Mesendoderm (in vitro differentiated cells): Measurements from ENCODE around the gene VSNL1. TPM values are rescaled to one million over a fixed set of nuclear protein-coding genes. Genes with fewer than 3 reads are reported as not detected.

Experiments
- DNase-seq: peaks from one replicate; pipeline ENCODE4 v3.0.0; 2013
- H2AK5ac ChIP-seq: 2 replicates; pipeline ENCODE4 v1.6.1; 2013; ENCODE audit warnings: low read length, inconsistent platforms
- H2BK120ac ChIP-seq: 2 replicates; pipeline ENCODE4 v1.6.1; 2013; ENCODE audit warnings: low read depth, mild to moderate bottlenecking, low read length, moderate library complexity, mixed read lengths
- H2BK15ac ChIP-seq: replicated peaks from 2 replicates; pipeline ENCODE4 v1.6.1; 2013; ENCODE audit warnings: low read depth, mild to moderate bottlenecking, moderate library complexity
- H2BK5ac ChIP-seq: 2 replicates; pipeline ENCODE4 v1.6.1; 2013; ENCODE audit warnings: low read length, inconsistent platforms
- H3K18ac ChIP-seq: 2 replicates; pipeline ENCODE4 v1.6.1; 2013; ENCODE audit warnings: mild to moderate bottlenecking, low read length, mixed read lengths
- H3K23ac ChIP-seq: one replicate; pipeline ENCODE4 v1.6.1; 2013; ENCODE audit warnings: low read length
- H3K27ac ChIP-seq: 2 replicates; pipeline ENCODE4 v1.5.1; 2013; ENCODE audit warnings: low read depth, mild to moderate bottlenecking, inconsistent platforms, low read length, moderate library complexity
- H3K27me3 ChIP-seq: 2 replicates; pipeline ENCODE4 v1.6.1; 2013; ENCODE audit warnings: low read length, control low read depth, mild to moderate bottlenecking, inconsistent platforms; ENCODE audit not compliant: insufficient read depth, poor library complexity
- H3K36me3 ChIP-seq: 2 replicates; pipeline ENCODE4 v1.6.1; 2013; ENCODE audit warnings: low read length, inconsistent platforms; ENCODE audit not compliant: control insufficient read depth, insufficient read depth
- H3K4ac ChIP-seq: one replicate; pipeline ENCODE4 v1.6.1; 2013; ENCODE audit warnings: low read depth, mild to moderate bottlenecking, low read length, moderate library complexity
- H3K4me1 ChIP-seq: 2 replicates; pipeline ENCODE4 v1.6.1; 2013; ENCODE audit warnings: low read depth, low read length, inconsistent platforms; ENCODE audit not compliant: control insufficient read depth
- H3K4me2 ChIP-seq: 2 replicates; pipeline ENCODE4 v1.6.1; 2013; ENCODE audit warnings: low read length
- H3K4me3 ChIP-seq: 2 replicates; pipeline ENCODE4 v1.5.1; 2013; ENCODE audit warnings: mild to moderate bottlenecking, low read length
- H3K56ac ChIP-seq: one replicate; pipeline ENCODE4 v1.6.1; 2013; ENCODE audit warnings: low read length
- H3K79me1 ChIP-seq: 2 replicates; pipeline ENCODE4 v1.6.1; 2013; ENCODE audit warnings: low read length, inconsistent platforms
- H3K79me2 ChIP-seq: 2 replicates; pipeline ENCODE4 v1.6.1; 2013; ENCODE audit warnings: mild to moderate bottlenecking, low read length; ENCODE audit not compliant: control insufficient read depth, insufficient read depth
- H3K9ac ChIP-seq: 2 replicates; pipeline ENCODE4 v1.6.1; 2013; ENCODE audit warnings: low read length, inconsistent platforms
- H4K5ac ChIP-seq: one replicate; pipeline ENCODE4 v1.6.1; 2013; ENCODE audit warnings: low read length
- H4K8ac ChIP-seq: one replicate; pipeline ENCODE4 v1.6.1; 2013; ENCODE audit warnings: low read depth, mild to moderate bottlenecking, control low read depth, low read length, moderate library complexity
- WGBS: extraction: QIAGEN DNeasy Blood & Tissue Kit; methylation state at CpG from one replicate; pipeline ENCODE4 v1.1.7; 2013; ENCODE audit warnings: low lambda C conversion rate, missing lambda C conversion rate; ENCODE audit not compliant: insufficient coverage; ENCODE audit errors: extremely low coverage; 5-methylcytosine and 5-hydroxymethylcytosine counted together
- polyA plus RNA-seq, 2 experiments: library from polyadenylated mRNA; stranded (reverse); fragments of 200-250 nt; gene quantifications; one replicate each; pipeline ENCODE4 v1.2.3, GENCODE V29; 2013

The VSNL1 gene
- 63.8 TPM for polyA plus RNA-seq (2013, experiment 1 of 2)
- polyA plus RNA-seq (2013, experiment 2 of 2): 66.9 TPM

GRCh38 chr2:17540093-17540812, at the start of gene VSNL1:
VSNL1 (plus strand) TSS chr2:17540696; CDS start chr2:17592075, 51,379 bp downstream.
- H3K23ac ChIP-seq: no peak within 1 kb of the TSS
- no CpG with 5 or more reads among the region's 43 CpGs for WGBS
- peak within 1 kb of the TSS; percentile 91 for H3K56ac ChIP-seq
- H2BK15ac ChIP-seq: no peak within 1 kb of the TSS
- H2AK5ac ChIP-seq: no peak within 1 kb of the TSS
- H3K4ac ChIP-seq: peak within 1 kb of the TSS; percentile 64
- no peaks in the 10 kb centered on the region for H3K27me3 ChIP-seq
- peak within 1 kb of the TSS; percentile 13 for H3K27ac ChIP-seq
- peaks cover 13% of the 10 kb centered on the region for H3K4me1 ChIP-seq
- peak within 1 kb of the TSS; percentile 24 for H3K18ac ChIP-seq
- peak within 1 kb of the TSS; percentile 43 for H2BK5ac ChIP-seq
- no peaks in the 10 kb centered on the region for H3K79me1 ChIP-seq
- H3K36me3 ChIP-seq: no peaks in the 10 kb centered on the region
- peak within 1 kb of the TSS; percentile 94 for H3K4me2 ChIP-seq
- DNase-seq: peak; percentile 98
- H3K4me3 ChIP-seq: peak within 1 kb of the TSS; percentile 61
- H4K5ac ChIP-seq: no peak within 1 kb of the TSS
- H2BK120ac ChIP-seq: peak within 1 kb of the TSS; percentile 95
- peak within 1 kb of the TSS; percentile 94 for H4K8ac ChIP-seq
- peaks cover 12% of the 10 kb centered on the region for H3K79me2 ChIP-seq
- peak within 1 kb of the TSS; percentile 80 for H3K9ac ChIP-seq

GRCh38 chr2:17495590-17495989, 44.9 kb upstream of the VSNL1 start:
- no peak overlapping the region for H2BK15ac ChIP-seq
- no peak overlapping the region for H3K4me2 ChIP-seq
- H3K18ac ChIP-seq: no peak overlapping the region
- H2BK5ac ChIP-seq: no peak overlapping the region
- no peak overlapping the region for H3K56ac ChIP-seq
- no CpG with 5 or more reads among the region's 1 CpG for WGBS
- no peak for DNase-seq
- no peak overlapping the region for H3K23ac ChIP-seq
- no peak overlapping the region for H3K4me3 ChIP-seq
- no peak overlapping the region for H4K8ac ChIP-seq
- H2BK120ac ChIP-seq: no peak overlapping the region
- no peak overlapping the region for H3K4ac ChIP-seq
- H3K79me1 ChIP-seq: no peaks in the 10 kb centered on the region
- no peak overlapping the region for H3K27ac ChIP-seq
- no peaks in the 10 kb centered on the region for H3K36me3 ChIP-seq
- no peak overlapping the region for H2AK5ac ChIP-seq
- H3K27me3 ChIP-seq: no peaks in the 10 kb centered on the region
- no peaks in the 10 kb centered on the region for H3K79me2 ChIP-seq
- no peaks in the 10 kb centered on the region for H3K4me1 ChIP-seq
- no peak overlapping the region for H3K9ac ChIP-seq
- H4K5ac ChIP-seq: no peak overlapping the region

- H4K5ac ChIP-seq: no peak overlapping the region
- no peak overlapping the region for H2AK5ac ChIP-seq
- no peak overlapping the region for H4K8ac ChIP-seq
- no peak overlapping the region for H3K9ac ChIP-seq
- no peaks in the 10 kb centered on the region for H3K79me1 ChIP-seq
- H3K18ac ChIP-seq: no peak overlapping the region
- no peak overlapping the region for H3K23ac ChIP-seq
- H3K36me3 ChIP-seq: no peaks in the 10 kb centered on the region
- H2BK120ac ChIP-seq: no peak overlapping the region
- H3K4me1 ChIP-seq: no peaks in the 10 kb centered on the region
- DNase-seq: no peak
- H3K4me3 ChIP-seq: no peak overlapping the region
- no peak overlapping the region for H2BK5ac ChIP-seq
- H3K79me2 ChIP-seq: no peaks in the 10 kb centered on the region
- H2BK15ac ChIP-seq: no peak overlapping the region
- H3K27me3 ChIP-seq: no peaks in the 10 kb centered on the region
- WGBS: no CpG with 5 or more reads among the region's 1 CpG
- no peak overlapping the region for H3K56ac ChIP-seq
- H3K27ac ChIP-seq: no peak overlapping the region
- no peak overlapping the region for H3K4me2 ChIP-seq
- H3K4ac ChIP-seq: no peak overlapping the region
Measured at GRCh38 chr2:17497718-17498117, 42.8 kb upstream of the VSNL1 start.

- Histone ChIP-seq H2BK120ac (no peak overlapping the region), H3K4ac (no peak overlapping the region), H4K8ac (no peak overlapping the region), H3K4me2 (no peak overlapping the region), H3K79me2 (no peaks in the 10 kb centered on the region), H2AK5ac (no peak overlapping the region), H3K27ac (no peak overlapping the region), H3K9ac (no peak overlapping the region), H3K4me1 (peaks cover 2% of the 10 kb centered on the region), H3K56ac (no peak overlapping the region), H3K27me3 (no peaks in the 10 kb centered on the region), H3K23ac (no peak overlapping the region), H2BK15ac (no peak overlapping the region), H4K5ac (no peak overlapping the region), H3K36me3 (no peaks in the 10 kb centered on the region), H3K79me1 (no peaks in the 10 kb centered on the region), H2BK5ac (no peak overlapping the region), H3K18ac (no peak overlapping the region), H3K4me3 (no peak overlapping the region)
- no CpG with 5 or more reads among the region's 2 CpGs for WGBS
- peak; percentile 14 for DNase-seq
Measured at GRCh38 chr2:17506736-17507616, 33.5 kb upstream of the VSNL1 start.

- Histone ChIP-seq H3K79me1 (no peaks in the 10 kb centered on the region), H3K9ac (no peak overlapping the region), H2BK5ac (no peak overlapping the region), H3K4me1 (peaks cover 2% of the 10 kb centered on the region), H2AK5ac (no peak overlapping the region), H2BK120ac (no peak overlapping the region), H3K27ac (no peak overlapping the region), H3K56ac (no peak overlapping the region), H3K4ac (no peak overlapping the region), H3K79me2 (no peaks in the 10 kb centered on the region), H3K27me3 (no peaks in the 10 kb centered on the region), H3K18ac (no peak overlapping the region), H3K4me2 (no peak overlapping the region), H2BK15ac (no peak overlapping the region), H3K4me3 (no peak overlapping the region), H3K23ac (no peak overlapping the region), H3K36me3 (no peaks in the 10 kb centered on the region), H4K5ac (no peak overlapping the region), H4K8ac (no peak overlapping the region)
- DNase-seq: no peak
Measured at GRCh38 chr2:17515652-17516051, 24.8 kb upstream of the VSNL1 start.
